ENCODE results near the gene PRR20C.
"Not testable (repeated sequence)": the region's sequence is repeated elsewhere in the genome, so short reads cannot be mapped to it uniquely, and the experiment has no call there.

PRR20C gene

DNA sequence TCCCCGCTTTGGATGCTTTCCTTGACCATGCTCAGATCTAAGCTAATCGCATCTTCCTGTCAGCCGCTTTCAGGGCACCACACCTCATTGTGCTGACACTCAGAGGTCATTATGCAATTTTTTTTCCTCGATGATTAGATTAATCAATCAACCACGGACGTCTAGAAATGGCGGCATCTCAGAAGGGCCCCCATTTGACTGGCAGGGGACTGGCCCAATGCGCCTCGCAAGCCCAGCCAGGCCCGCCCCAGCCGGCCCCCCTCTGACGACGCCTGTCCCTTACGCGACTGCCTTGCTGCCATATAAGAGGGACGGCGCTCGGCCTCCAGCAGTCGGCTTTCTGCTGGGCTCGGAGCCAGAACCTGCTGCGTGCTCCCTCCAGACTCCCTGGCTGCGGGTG lies at the start of gene PRR20C:
Gene PRR20C (plus strand): TSS at position 301 of the 400 bp plus-strand sequence. CDS start 387 bp downstream, outside the sequence.
- DNase-seq = not testable (repeated sequence)

GRCh38 chr13:57114945-57115344 lies 38.9 kb upstream of the PRR20C start:
- no peak for DNase-seq

DNA sequence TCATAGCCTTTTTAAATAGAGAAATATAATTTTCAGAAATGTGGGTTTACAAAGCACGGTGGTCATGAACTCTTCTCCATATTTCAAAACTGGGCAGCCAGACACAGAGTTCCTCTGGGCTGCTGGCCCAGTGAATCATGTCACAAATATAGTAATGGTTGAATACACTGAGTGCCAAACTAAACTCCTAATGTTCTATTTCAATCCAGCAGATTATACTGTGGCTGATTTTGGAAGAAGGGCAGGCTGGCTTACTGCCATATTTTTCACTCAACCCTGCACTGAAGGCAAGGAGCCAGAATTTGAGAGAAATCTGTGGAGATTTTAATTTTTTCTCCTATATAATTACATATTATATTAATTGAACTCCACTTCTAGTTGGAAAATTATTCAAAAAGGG lies 30.2 kb upstream of the PRR20C start:
- DNase-seq = no peak

DNA sequence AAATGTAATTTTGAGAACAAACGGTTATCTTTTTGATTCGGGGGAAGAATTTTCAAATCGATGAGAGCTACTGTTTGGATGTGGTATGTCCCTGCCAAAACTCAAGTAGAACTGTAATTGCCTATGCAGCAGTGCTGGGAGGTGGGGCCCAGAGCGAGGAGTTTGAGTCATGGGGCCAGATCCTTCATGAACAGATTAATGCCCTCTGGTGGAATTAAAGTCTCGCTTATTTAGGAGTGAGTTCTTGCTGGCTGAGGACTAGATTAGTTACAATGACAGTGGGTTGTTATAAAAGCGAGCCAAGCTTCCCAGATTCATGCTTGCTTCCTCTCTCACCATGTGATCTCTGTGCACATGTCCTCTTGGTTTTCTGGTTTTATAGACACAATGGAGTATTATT lies 25.0 kb upstream of the PRR20C start:
- DNase-seq = no peak

- no peak for DNase-seq
Observed at GRCh38 chr13:57136093-57136492, 17.8 kb upstream of the PRR20C start.

DNA sequence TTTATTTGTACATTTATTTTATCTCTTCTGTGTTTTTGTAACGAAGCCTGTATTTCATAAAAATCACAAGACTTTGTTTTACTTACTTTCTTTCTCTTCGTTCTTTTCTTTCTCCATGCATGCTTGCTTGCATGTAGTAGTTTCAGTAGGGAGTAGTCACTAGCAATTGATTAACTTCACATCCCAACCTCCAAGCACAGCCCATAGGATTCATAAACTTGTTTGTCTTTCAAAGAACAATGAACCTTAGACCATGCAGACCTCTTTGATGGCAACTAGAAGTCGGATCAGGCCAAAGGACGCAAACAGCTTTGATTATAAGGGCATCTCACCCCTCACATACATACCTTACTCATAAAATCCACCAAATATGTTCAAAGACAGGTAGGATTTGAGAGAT lies 16.3 kb upstream of the PRR20C start:
- no peak for DNase-seq

GRCh38 chr13:57138988-57139387 lies 14.9 kb upstream of the PRR20C start:
- no peak for DNase-seq

DNA sequence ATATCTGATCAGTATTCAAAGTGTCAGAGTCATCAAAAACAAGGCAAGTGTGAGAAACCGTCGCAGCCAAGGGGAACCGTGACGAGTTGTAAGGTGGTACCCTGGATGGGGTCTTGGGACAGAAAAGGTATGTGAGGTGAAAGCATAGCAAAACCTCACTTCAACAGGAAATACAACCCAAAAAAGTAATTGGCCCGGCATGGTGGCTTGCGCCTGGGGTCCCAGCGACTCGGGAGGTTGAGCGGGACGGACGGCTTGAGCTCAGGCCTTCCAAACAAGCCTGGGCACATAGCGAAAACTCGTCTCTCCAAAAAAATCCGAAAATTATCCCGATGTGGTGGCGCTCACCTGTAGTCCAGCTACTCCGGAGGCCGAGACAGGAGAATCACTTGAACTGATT lies 14.1 kb upstream of the PRR20C start:
- not testable (repeated sequence) for DNase-seq

DNA sequence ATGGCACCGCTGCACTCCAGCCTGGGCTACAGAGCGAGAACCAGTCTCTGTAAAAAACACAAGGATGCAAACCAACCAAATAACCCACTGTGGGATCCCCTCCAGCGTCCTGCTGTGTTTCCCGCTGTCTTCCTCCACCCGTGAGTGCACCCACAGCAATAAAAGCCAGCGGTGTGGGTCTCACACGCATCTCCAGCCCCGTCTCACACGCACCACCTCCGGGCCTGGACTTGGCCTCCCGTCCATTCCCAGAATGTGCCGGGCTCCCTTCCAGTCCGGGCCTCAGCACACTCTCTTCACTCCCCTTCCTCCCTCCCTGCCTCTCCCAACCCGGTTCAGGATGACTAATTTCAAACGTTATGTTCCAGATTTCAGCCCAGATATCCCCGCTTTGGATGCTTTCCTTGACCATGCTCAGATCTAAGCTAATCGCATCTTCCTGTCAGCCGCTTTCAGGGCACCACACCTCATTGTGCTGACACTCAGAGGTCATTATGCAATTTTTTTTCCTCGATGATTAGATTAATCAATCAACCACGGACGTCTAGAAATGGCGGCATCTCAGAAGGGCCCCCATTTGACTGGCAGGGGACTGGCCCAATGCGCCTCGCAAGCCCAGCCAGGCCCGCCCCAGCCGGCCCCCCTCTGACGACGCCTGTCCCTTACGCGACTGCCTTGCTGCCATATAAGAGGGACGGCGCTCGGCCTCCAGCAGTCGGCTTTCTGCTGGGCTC lies 13.5 kb upstream of the PRR20C start, which contains the start of gene PRR20A:
Gene PRR20A (plus strand): TSS at position 684 of the 734 bp plus-strand sequence. CDS start 387 bp downstream, outside the sequence.
- DNase-seq = not testable (repeated sequence)

DNA sequence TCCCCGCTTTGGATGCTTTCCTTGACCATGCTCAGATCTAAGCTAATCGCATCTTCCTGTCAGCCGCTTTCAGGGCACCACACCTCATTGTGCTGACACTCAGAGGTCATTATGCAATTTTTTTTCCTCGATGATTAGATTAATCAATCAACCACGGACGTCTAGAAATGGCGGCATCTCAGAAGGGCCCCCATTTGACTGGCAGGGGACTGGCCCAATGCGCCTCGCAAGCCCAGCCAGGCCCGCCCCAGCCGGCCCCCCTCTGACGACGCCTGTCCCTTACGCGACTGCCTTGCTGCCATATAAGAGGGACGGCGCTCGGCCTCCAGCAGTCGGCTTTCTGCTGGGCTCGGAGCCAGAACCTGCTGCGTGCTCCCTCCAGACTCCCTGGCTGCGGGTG lies 6.7 kb upstream of the PRR20C start, which contains the start of gene PRR20B:
Gene PRR20B (plus strand): TSS at position 301 of the 400 bp plus-strand sequence. CDS start 387 bp downstream, outside the sequence.
- not testable (repeated sequence) for DNase-seq

- not testable (repeated sequence) for DNase-seq
Observed at GRCh38 chr13:57148106-57148505, 5.8 kb upstream of the PRR20C start.

- DNase-seq = not testable (repeated sequence)
Observed at GRCh38 chr13:57160332-57160731, 6.5 kb downstream of the PRR20C start, which contains the start of gene PRR20D. TSS of gene PRR20D (plus strand) at chr13:57160632. CDS start at chr13:57161019, 387 bp downstream.

GRCh38 chr13:57166897-57167296 lies 13.0 kb downstream of the PRR20C start, which contains the start of gene PRR20E:
TSS of gene PRR20E (plus strand) at chr13:57167197. CDS start at chr13:57167584, 387 bp downstream.
- DNase-seq = not testable (repeated sequence)

GRCh38 chr13:57191667-57192066 lies 37.8 kb downstream of the PRR20C start:
- no peak for DNase-seq

Data from CD4-positive, alpha-beta T cell treated with Interleukin-17A for 1 hour (primary cell).